Measurements from ENCODE around the gene TMTC1. TPM values are rescaled to one million over a fixed set of nuclear protein-coding genes. Genes with fewer than 3 reads are reported as not detected.

TMTC1 gene
- total RNA-seq, 4 donors from 2014 or later = 20.5 to 80.6 (median 67.1) TPM

- intact Hi-C loops (cut with DNase I; ENCODE audit: low total_unique reads) = no loop called here
- DNase-seq = no peak
- Histone ChIP-seq H3K36me3 (no peaks in the 10 kb centered on the region), H3K27me3 (no peaks in the 10 kb centered on the region), H3K4me1 (no peaks in the 10 kb centered on the region), H3K27ac (no peak overlapping the region), H3K9me3 (no peaks in the 10 kb centered on the region), H3K4me3 (no peak overlapping the region)
- no peak for TF ChIP-seq POLR2A (IDR thresholded peaks at IDR 0.05)
- TF ChIP-seq CTCF (IDR thresholded peaks at IDR 0.05) = no peak
These were observed 111.2 kb downstream of the TMTC1 start for GRCh38 chr12:29672580-29672979.

DNA sequence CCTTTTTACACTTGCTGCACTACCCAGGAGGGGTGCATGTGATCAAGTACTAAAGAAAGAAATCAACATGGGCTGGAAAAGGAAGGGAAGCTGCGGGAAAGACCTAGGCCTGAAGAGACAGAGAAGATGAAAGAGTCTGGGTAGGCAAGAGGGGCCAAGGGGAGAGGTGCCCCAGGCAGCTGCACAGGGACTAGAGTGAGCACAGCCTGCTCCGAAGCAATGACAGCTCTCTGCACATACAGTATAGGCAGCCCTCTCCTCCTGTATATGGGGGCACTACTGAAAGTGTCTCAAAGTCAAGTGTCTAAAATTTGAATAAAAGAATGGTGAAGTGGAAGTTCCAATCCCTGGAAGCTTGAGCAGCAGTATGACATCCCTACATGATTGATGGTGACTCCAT, 112.0 kb downstream of the TMTC1 start:
- Histone ChIP-seq H3K9me3 (no peaks in the 10 kb centered on the region), H3K27me3 (no peaks in the 10 kb centered on the region), H3K4me1 (no peaks in the 10 kb centered on the region), H3K36me3 (no peaks in the 10 kb centered on the region), H3K27ac (no peak overlapping the region), H3K4me3 (no peak overlapping the region)
- no peak for TF ChIP-seq CTCF (IDR thresholded peaks at IDR 0.05)
- no peak for TF ChIP-seq POLR2A (IDR thresholded peaks at IDR 0.05)
- intact Hi-C loops (cut with DNase I; ENCODE audit: low total_unique reads) = no loop called here
- no peak for DNase-seq

- intact Hi-C loops (cut with DNase I; ENCODE audit: low total_unique reads) = no loop called here
- no peak for TF ChIP-seq CTCF (IDR thresholded peaks at IDR 0.05)
- TF ChIP-seq POLR2A (IDR thresholded peaks at IDR 0.05) = no peak
- no peak for DNase-seq
- no peaks in the 10 kb centered on the region for H3K36me3 ChIP-seq
- no peaks in the 10 kb centered on the region for H3K9me3 ChIP-seq
- H3K27me3 ChIP-seq = no peaks in the 10 kb centered on the region
- no peaks in the 10 kb centered on the region for H3K4me1 ChIP-seq
- H3K4me3 ChIP-seq = no peak overlapping the region
- H3K27ac ChIP-seq = no peak overlapping the region
These were observed 116.7 kb downstream of the TMTC1 start for GRCh38 chr12:29667011-29667410.

GRCh38 chr12:29665107-29665506, 118.6 kb downstream of the TMTC1 start:
- Histone ChIP-seq H3K4me1 (no peaks in the 10 kb centered on the region), H3K9me3 (no peaks in the 10 kb centered on the region), H3K4me3 (no peak overlapping the region), H3K27ac (no peak overlapping the region), H3K36me3 (no peaks in the 10 kb centered on the region), H3K27me3 (no peaks in the 10 kb centered on the region)
- no peak for DNase-seq
- intact Hi-C loops (cut with DNase I; ENCODE audit: low total_unique reads) = no loop called here
- TF ChIP-seq CTCF (IDR thresholded peaks at IDR 0.05) (no peak), POLR2A (IDR thresholded peaks at IDR 0.05) (no peak)

- H3K9me3 ChIP-seq = no peaks in the 10 kb centered on the region
- no peak overlapping the region for H3K4me3 ChIP-seq
- H3K4me1 ChIP-seq = no peaks in the 10 kb centered on the region
- intact Hi-C loops (cut with DNase I; ENCODE audit: low total_unique reads) = no loop called here
- no peaks in the 10 kb centered on the region for H3K36me3 ChIP-seq
- no peaks in the 10 kb centered on the region for H3K27me3 ChIP-seq
- DNase-seq = no peak
- no peak for TF ChIP-seq CTCF (IDR thresholded peaks at IDR 0.05)
- no peak overlapping the region for H3K27ac ChIP-seq
These were observed 120.9 kb downstream of the TMTC1 start for GRCh38 chr12:29662734-29663323.

Measured in uterus (tissue), 4 donors.